Neural cell (in vitro differentiated cells): ENCODE data around the gene FLYWCH1. TPM values are rescaled to one million over a fixed set of nuclear protein-coding genes. Genes with fewer than 3 reads are reported as not detected.
A peak's percentile ranks its signal among the peaks of the same experiment; 100 is the strongest.

Experiments
- H2AFZ ChIP-seq: fragments of 200-600, 300-800 bp; sonication (generic), shearing (Covaris generic); 2 replicates; pipeline ENCODE4 v1.6.0; 2014; ENCODE audit warnings: low read depth, mild to moderate bottlenecking, antibody characterized with exemption, low read length, moderate library complexity
- H3F3A ChIP-seq: fragments of 200-600 bp; shearing (Covaris generic); 2 replicates; pipeline ENCODE4 v1.6.1; 2016; ENCODE audit warnings: mild to moderate bottlenecking, moderate library complexity, mixed read lengths, antibody characterized with exemption, low read length; ENCODE audit not compliant: insufficient read depth, poor library complexity, severe bottlenecking
- H3K27ac ChIP-seq: fragments of 200-600, 300-800 bp; sonication (generic), shearing (Covaris generic); 2 replicates; pipeline ENCODE4 v1.5.1; 2014; ENCODE audit warnings: mild to moderate bottlenecking, low read length, moderate library complexity
- H3K27me3 ChIP-seq: fragments of 300-800, 200-600 bp; sonication (generic), shearing (Covaris generic); 2 replicates; pipeline ENCODE4 v1.6.0; 2014; ENCODE audit warnings: mild to moderate bottlenecking, low read depth, low read length, moderate library complexity; ENCODE audit not compliant: insufficient read depth
- H3K36me3 ChIP-seq: fragments of 300-800, 200-600 bp; sonication (generic), shearing (Covaris generic); 2 replicates; pipeline ENCODE4 v1.5.1; 2014; ENCODE audit warnings: mild to moderate bottlenecking, antibody characterized with exemption, low read length, moderate library complexity; ENCODE audit not compliant: insufficient read depth
- H3K4me2 ChIP-seq: fragments of 300-800, 200-600 bp; sonication (generic), shearing (Covaris generic); 2 replicates; pipeline ENCODE4 v1.6.0; 2014; ENCODE audit warnings: mild to moderate bottlenecking, low read length
- H3K4me3 ChIP-seq: fragments of 300-800, 200-600 bp; sonication (generic), shearing (Covaris generic); 2 replicates; pipeline ENCODE4 v1.5.1; 2014; ENCODE audit warnings: mild to moderate bottlenecking, low read length, moderate library complexity
- H3K79me2 ChIP-seq: fragments of 200-600 bp; shearing (Covaris generic); replicated peaks from 2 replicates; pipeline ENCODE4 v1.6.0; 2014; ENCODE audit warnings: mild to moderate bottlenecking, low read length, moderate library complexity; ENCODE audit not compliant: insufficient read depth
- H3K9ac ChIP-seq: fragments of 300-800, 200-600 bp; sonication (generic), shearing (Covaris generic); 2 replicates; pipeline ENCODE4 v1.6.1; 2016; ENCODE audit warnings: mild to moderate bottlenecking, low read length, mixed read lengths
- H3K9me2 ChIP-seq: fragments of 200-600 bp; shearing (Covaris generic); 2 replicates; pipeline ENCODE4 v1.6.1; 2016; ENCODE audit warnings: mild to moderate bottlenecking, low read length, mixed read lengths; ENCODE audit not compliant: insufficient read depth
- H3K9me3 ChIP-seq: fragments of 200-600, 300-800 bp; sonication (generic), shearing (Covaris generic); 2 replicates; pipeline ENCODE4 v1.6.1; 2016; ENCODE audit warnings: mild to moderate bottlenecking, mixed run types, low read length, moderate library complexity, mixed read lengths
- H4K20me1 ChIP-seq: fragments of 200-600 bp; shearing (Covaris generic); 2 replicates; pipeline ENCODE4 v1.6.1; 2016; ENCODE audit warnings: mild to moderate bottlenecking, mixed run types; ENCODE audit not compliant: insufficient read depth
- EP300 ChIP-seq: fragments of 450-650 bp; conservative IDR thresholded peaks from 2 replicates; pipeline ENCODE4 v1.6.1; 2014; ENCODE audit warnings: antibody characterized with exemption, mild to moderate bottlenecking, moderate library complexity; ENCODE audit not compliant: poor library complexity, severe bottlenecking
- EZH2 ChIP-seq: fragments of 200-600, 300-800 bp; shearing (Covaris generic), sonication (generic); IDR thresholded peaks from 2 replicates; pipeline ENCODE4 v1.6.1; 2014; ENCODE audit warnings: antibody characterized with exemption, low read length, borderline replicate concordance, mild to moderate bottlenecking; ENCODE audit not compliant: insufficient read depth, poor library complexity, severe bottlenecking
- MXI1 ChIP-seq: fragments of 450-650 bp; conservative IDR thresholded peaks from 2 replicates; pipeline ENCODE4 v1.6.1; 2014; ENCODE audit warnings: antibody characterized with exemption, mild to moderate bottlenecking; ENCODE audit not compliant: poor library complexity, severe bottlenecking
- POLR2AphosphoS5 ChIP-seq: IDR thresholded peaks from 2 replicates; pipeline ENCODE4 v1.6.1; 2012
- RAD21 ChIP-seq: fragments of 450-650 bp; conservative IDR thresholded peaks from 2 replicates; pipeline ENCODE4 v1.6.1; 2014; ENCODE audit warnings: antibody characterized with exemption, mild to moderate bottlenecking, moderate library complexity
- REST ChIP-seq: IDR thresholded peaks from 2 replicates; pipeline ENCODE4 v1.6.1; 2012; ENCODE audit warnings: borderline replicate concordance
- SMC3 ChIP-seq: fragments of 450-650 bp; conservative IDR thresholded peaks from 2 replicates; pipeline ENCODE4 v1.6.1; 2014; ENCODE audit warnings: antibody characterized with exemption, mild to moderate bottlenecking, moderate library complexity; ENCODE audit not compliant: poor library complexity
- TAF1 ChIP-seq: IDR thresholded peaks from 2 replicates; pipeline ENCODE4 v1.6.1; 2012; ENCODE audit warnings: low read depth
- polyA plus RNA-seq: library from polyadenylated mRNA; depleted of rRNA; stranded (reverse); fragments of >200 nt; gene quantifications from 2 replicates; pipeline ENCODE4 v1.2.3, GENCODE V29; 2014
- TF ChIP-seq, protein P1 (sequence below): fragments of 450-650 bp; IDR thresholded peaks from 2 replicates; pipeline ENCODE4 v1.5.1; 2014; ENCODE audit warnings: antibody characterized with exemption, mild to moderate bottlenecking, moderate library complexity; ENCODE audit not compliant: poor library complexity, severe bottlenecking

FLYWCH1 gene
- polyA plus RNA-seq, 1 donor from 2014 or later, result 33.0 TPM

DNA sequence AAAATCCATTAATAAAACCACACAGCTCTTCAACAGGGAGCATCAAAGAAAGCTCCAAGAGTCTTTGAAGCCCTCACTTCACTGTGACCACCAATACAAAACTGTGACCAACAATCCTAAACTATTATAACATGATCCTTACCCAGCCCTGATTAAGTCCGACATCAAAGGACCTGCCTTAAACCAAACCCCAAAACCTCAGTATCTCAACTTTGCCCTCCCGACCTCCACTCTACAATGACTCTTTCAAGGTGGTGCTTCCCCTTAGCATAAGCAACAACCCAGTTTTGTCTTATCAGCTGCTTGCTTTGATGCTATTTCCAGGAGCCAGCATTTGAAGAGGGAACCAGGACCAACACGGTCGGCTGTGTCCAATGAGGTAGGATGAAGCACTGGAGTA, 45.3 kb upstream of the FLYWCH1 start:
- Histone ChIP-seq H3K27ac (no peak overlapping the region), H3K9me2 (no peaks in the 10 kb centered on the region), H3K36me3 (no peaks in the 10 kb centered on the region), H3K79me2 (no peaks in the 10 kb centered on the region), H4K20me1 (no peaks in the 10 kb centered on the region), H2AFZ (no peak overlapping the region), H3K27me3 (peaks cover 21% of the 10 kb centered on the region), H3K9ac (no peak overlapping the region), H3F3A (no peaks in the 10 kb centered on the region), H3K9me3 (no peaks in the 10 kb centered on the region), H3K4me2 (no peak overlapping the region), H3K4me3 (no peak overlapping the region)
- TF ChIP-seq TAF1 (no peak), EP300 (no peak), RAD21 (no peak), SMC3 (no peak), POLR2AphosphoS5 (no peak), EZH2 (no peak), REST (no peak), MXI1 (no peak)
- TF ChIP-seq, protein P1, sequence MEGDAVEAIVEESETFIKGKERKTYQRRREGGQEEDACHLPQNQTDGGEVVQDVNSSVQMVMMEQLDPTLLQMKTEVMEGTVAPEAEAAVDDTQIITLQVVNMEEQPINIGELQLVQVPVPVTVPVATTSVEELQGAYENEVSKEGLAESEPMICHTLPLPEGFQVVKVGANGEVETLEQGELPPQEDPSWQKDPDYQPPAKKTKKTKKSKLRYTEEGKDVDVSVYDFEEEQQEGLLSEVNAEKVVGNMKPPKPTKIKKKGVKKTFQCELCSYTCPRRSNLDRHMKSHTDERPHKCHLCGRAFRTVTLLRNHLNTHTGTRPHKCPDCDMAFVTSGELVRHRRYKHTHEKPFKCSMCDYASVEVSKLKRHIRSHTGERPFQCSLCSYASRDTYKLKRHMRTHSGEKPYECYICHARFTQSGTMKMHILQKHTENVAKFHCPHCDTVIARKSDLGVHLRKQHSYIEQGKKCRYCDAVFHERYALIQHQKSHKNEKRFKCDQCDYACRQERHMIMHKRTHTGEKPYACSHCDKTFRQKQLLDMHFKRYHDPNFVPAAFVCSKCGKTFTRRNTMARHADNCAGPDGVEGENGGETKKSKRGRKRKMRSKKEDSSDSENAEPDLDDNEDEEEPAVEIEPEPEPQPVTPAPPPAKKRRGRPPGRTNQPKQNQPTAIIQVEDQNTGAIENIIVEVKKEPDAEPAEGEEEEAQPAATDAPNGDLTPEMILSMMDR, result no peak

- no peak for TF ChIP-seq EP300
- TF ChIP-seq POLR2AphosphoS5, result no peak
- TF ChIP-seq MXI1, result no peak
- TF ChIP-seq REST, result no peak
- no peak for TF ChIP-seq EZH2
- TF ChIP-seq, protein P1, result no peak
- no peak for TF ChIP-seq SMC3
- no peak for TF ChIP-seq RAD21
- TF ChIP-seq TAF1, result no peak
- H3F3A ChIP-seq, result no peaks in the 10 kb centered on the region
- no peaks in the 10 kb centered on the region for H3K9me3 ChIP-seq
- peak overlapping the region; percentile 71 for H3K4me3 ChIP-seq
- no peaks in the 10 kb centered on the region for H3K9me2 ChIP-seq
- peaks cover 25% of the 10 kb centered on the region for H3K27me3 ChIP-seq
- H3K36me3 ChIP-seq, result no peaks in the 10 kb centered on the region
- H2AFZ ChIP-seq, result peak overlapping the region; percentile 52
- H3K9ac ChIP-seq, result peak overlapping the region; percentile 76
- no peaks in the 10 kb centered on the region for H4K20me1 ChIP-seq
- H3K4me2 ChIP-seq, result peak overlapping the region; percentile 57
- peak overlapping the region; percentile 63 for H3K27ac ChIP-seq
- H3K79me2 ChIP-seq, result no peaks in the 10 kb centered on the region
Observed at GRCh38 chr16:2867661-2867986, 44.1 kb upstream of the FLYWCH1 start.
